Amniotic epithelial cell (primary cell): ENCODE results near the gene PLEKHG5.

Experiments
- DNase-seq: peaks from one replicate; pipeline ENCODE4 v3.0.0-alpha.2; 2010; ENCODE audit warnings: low read depth

PLEKHG5 gene

DNA sequence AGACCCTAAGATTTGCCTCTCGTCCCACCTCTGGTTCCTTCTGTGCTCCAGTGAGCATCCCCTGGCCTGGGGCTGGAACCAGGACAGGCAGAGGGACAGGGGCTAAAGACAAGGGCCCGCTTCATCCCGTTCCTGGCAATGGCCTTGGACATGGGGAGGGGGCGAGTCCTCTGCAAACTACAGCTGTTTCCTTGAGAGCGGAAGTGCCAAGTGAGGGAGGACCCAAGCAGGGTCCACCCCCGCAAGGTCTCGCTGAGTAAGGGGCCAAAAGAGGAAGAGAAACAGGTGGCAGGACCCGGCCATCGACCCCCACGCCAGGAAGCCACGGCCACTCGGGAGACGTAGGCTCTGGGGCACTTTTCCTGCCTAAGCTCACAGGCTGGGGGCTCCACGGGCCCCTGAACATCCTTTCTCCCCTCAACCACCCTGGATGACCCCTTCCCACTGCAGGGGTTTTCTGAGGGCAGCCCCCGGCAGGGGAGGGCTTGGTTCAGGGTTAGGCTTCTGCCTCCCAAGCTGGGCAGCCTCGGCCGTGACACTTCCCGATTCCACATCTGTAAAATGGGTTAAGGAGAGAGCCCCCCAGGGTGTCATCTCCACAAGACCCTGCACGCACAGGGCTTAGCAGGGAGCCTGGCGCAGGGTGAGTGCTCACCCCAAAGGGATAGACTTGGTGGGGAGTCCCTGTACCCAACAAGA, 17.9 kb upstream of the PLEKHG5 start:
- no peak for DNase-seq

DNA sequence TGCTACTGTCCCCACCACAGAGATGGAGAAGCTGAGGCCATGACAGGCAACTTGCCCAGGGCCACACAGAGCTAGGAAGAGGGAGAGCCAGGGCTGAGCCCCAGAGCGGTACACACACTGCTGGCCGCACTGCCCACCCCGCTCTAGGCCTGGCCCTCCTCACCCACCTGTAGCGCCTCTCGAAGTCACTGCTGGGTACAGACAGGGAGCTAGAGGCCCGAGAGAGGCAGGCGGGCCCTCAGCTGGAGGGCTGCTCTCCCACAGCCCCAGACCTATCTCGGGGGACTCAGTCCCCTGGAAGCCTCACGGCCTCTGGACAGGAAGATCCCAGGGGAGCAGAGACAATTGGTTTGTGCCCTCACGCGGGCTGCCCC, 17.3 kb upstream of the PLEKHG5 start:
- no peak for DNase-seq

- DNase-seq, result no peak
Measured at GRCh38 chr1:6508154-6508815, 16.8 kb upstream of the PLEKHG5 start.

DNA sequence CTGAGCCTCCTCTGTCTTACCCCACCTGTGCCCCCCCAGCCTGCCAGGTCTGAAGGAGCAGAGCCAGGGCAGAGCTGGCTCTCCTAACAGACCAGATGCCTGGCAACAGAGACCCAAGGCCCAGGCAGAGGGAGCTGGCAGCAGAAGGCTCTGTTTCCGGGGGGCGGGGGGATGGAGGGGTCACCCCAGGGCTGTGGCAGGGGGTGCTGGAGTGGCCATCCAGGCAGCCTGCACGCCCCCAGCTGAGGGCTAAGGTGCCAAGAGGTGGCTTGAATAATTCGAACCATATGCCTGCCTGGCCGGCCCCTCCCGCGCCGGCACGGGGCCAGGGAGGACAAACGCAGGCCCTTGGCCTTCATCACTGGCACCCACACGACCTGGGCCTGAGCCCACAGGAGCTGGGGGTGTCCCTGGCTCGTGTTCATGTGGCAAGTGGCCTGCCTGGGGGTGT, 16.0 kb upstream of the PLEKHG5 start:
- no peak for DNase-seq

GRCh38 chr1:6507037-6507428, 15.6 kb upstream of the PLEKHG5 start:
- DNase-seq, result no peak

- no peak for DNase-seq
Measured at GRCh38 chr1:6506210-6507036, 15.0 kb upstream of the PLEKHG5 start.

- no peak for DNase-seq
Measured at GRCh38 chr1:6505367-6506209, 14.1 kb upstream of the PLEKHG5 start.

- no peak for DNase-seq
Measured at GRCh38 chr1:6504887-6505286, 13.4 kb upstream of the PLEKHG5 start.

DNA sequence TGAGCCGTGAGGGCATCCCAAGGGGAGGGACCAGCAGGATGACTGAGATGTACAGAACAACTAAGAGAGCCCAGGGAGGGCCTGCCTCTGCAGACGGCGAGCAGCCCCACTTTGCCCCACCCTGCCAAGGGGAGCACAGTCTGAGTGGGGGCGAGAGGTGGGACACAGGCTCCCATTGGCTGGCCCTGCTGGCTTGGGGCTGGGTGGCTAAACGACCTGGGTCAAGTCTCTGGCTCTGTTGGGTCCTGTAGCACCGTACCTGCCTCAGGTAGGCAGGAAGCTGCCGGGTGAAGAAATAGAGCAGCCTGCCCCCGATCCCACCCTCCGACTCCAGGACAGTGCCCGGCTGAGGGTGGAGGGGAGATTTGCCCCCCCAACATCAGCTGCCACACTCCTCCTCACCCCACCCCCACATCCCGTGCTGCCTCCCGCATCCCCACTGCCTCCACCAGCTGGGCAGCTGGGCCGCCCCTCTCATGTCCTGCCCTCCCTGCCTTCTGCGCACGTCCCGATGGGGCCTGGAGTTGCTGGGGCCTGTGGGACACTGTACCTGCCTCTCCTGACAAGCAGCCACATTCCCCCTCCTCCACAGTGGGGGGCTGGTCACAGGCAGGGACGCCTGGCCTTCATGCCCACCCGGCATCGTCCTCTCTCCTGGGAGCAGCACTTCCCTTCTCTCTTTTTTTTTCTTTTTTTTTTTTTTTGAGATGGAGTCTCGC, 12.6 kb upstream of the PLEKHG5 start:
- DNase-seq, result no peak

DNA sequence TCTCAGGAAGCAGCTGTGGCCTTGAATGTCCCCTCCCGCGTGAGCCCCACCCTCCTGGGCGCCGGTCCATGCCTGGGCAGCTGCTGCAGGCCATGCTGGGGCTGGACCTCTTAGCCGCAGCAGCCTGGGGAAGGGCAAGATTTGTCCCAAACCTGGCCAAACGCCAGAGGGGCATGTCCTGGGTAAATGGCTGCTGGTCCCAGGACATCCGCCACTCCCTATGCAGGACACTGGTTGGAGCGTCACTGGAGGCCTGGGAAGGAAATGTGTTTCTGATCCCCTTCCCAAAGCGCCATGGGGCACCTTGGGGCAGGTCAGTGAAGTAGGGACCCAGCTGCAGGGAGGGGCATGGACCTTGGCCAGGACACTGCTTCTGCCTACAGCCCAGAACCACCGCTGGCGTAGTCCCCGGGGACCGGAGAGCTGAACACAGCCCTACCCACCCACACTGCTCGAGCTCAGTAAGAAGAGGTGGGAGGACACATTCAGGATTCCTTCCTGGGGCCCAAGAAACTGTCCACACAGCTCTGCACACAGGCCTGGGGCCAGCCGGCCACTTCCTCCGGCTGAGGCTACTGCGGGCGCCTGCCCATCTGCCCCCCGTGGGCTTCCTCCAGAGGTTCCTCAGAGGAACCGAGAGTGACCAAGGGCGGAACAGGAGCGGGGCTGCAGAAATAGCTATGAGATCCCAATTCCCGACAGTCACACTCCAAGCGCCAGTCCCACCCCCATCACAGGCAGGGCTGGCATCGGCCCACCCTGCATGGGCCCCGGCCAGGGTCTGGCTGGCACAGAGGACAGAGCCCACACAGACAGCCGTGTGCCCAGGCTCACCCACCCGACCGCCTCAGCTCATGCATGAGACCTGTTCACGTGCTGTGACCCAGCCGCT, 10.8 kb upstream of the PLEKHG5 start:
- no peak for DNase-seq

GRCh38 chr1:6501279-6501813, 9.9 kb upstream of the PLEKHG5 start:
- no peak for DNase-seq

GRCh38 chr1:6500544-6501278, 9.2 kb upstream of the PLEKHG5 start:
- no peak for DNase-seq

DNA sequence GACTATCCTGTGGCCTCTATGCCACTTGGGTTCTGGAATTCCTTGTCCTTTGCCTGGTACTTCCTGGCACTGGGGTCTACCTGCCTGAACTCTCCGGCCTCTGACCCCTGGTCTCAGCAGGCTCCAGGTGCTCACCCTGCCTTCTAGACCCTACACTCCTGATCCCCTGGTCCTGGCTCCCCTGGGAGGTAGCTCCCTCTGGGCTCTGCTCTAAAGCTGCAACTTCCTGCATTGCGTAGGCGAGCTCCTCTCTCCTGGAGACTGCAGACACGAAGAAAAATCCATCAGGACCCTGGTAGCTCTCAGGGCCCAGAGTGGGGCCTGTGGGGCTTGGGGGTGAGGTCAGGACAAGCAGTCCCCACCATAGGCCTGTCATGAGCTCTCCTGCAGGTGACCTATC, 7.8 kb upstream of the PLEKHG5 start:
- no peak for DNase-seq

DNA sequence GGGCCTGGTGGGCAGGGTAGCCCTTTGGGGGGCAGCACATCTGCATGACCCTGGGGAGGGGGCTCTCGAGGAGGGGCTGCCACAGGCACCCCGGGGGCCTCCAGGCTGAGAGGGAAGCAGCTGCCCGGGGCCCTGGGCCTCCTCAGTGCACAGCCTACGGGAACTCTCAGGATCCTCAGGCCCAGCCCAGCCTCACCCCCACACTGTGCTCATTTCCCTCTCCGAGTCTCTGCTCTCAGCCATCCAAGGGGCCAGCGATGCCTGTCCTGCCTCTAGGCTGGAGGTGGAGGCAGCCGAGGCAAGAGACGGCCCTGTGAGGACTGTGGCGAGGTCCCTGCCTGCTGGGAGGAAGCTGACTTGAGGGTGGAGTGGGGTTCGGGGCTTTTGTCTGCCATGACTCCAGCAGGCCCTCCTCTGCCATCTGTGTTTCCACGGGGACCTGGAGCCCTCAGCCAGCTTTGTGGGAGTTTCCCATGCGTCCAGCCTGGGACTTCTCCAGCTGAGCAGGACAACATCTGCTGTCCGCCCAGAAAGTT, 7.2 kb upstream of the PLEKHG5 start:
- DNase-seq, result no peak

- DNase-seq, result no peak
Measured at GRCh38 chr1:6497867-6498575, 6.6 kb upstream of the PLEKHG5 start.

DNA sequence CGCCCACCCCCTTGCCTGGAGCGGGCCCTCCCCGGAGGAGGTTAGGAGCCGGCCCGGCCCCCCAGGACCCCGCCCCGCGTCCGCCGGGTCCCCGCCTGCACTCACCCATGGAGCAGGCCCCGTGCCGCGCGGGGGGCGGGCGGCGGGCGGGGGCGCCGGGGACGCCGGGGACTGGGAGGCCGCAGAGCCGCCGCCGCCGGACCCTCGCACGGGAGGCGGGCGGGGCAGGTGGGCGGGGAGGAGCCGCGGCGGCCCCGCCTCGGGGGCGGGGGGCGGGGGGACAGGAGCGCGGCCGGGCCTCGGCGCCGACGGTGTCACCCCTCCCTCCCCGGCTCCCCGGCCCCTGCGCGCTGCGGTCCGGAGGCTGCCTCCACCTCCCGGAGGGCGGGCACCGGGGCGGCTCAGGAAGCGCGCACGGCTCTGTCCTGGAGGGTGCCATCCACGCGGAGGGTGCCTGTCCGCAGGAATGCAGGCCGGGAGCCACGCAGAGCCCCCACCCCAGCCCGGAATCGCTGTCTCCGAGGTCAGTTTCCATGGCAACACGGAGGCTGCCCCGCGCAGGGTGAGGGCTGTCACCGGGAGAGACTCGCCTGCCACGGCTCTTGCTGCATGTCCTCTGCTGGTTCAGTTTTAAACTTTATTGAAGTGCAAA, 5.9 kb upstream of the PLEKHG5 start:
- no peak for DNase-seq

DNA sequence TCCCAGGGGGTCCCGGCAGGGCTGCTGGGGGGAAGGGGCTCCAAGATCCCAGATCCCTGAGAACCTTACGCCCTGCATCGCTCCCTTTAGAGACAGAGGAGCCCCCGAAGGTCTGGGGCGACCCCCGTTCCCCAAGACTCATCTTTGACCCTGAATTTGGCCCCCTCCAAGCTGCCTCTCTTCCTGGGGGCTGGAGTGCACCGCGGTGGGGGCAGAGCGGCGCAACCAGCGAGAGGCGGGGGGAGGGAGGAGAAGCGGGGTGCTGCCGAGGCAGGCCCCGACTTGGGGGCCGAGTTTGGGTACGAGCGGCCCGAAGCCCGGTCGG, 5.4 kb upstream of the PLEKHG5 start:
- no peak for DNase-seq

DNA sequence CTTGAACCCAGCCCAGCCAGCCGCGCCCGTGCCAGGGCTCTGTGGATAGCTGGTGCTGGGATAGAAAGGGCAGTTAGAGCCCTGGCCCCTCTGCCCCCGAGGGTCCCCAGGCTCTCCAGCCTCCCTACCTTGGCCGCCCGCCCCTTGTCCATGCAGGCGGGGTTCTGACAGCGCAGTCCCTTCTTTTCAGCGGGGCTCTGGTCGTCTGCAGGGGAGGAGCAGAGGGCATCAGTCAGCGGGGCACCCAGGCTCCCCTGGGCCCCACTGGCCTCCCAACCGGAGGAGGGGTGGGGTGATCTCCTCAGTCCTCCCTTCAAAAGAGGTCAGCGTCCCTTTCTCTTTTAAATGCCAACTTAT, 4.9 kb upstream of the PLEKHG5 start:
- DNase-seq, result no peak
